Fibroblast of upper back skin (primary cell): ENCODE results near the gene ZNF182.
"Not testable (repeated sequence)": the region's sequence is repeated elsewhere in the genome, so short reads cannot be mapped to it uniquely, and the experiment has no call there.

ENCODE experiments used
- DNase-seq: peaks from one replicate; pipeline ENCODE4 v3.0.0-alpha.2; 2013

Gene ZNF182

GRCh38 chrX:47992669-47993068 lies 11.1 kb downstream of the ZNF182 start:
- DNase-seq: no peak

- DNase-seq: peak; percentile 5
Measured at GRCh38 chrX:47992095-47992380, 11.8 kb downstream of the ZNF182 start.

GRCh38 chrX:47991263-47992094 lies 12.3 kb downstream of the ZNF182 start:
- peak; percentile 57 for DNase-seq

GRCh38 chrX:47976254-47977151 lies 27.3 kb downstream of the ZNF182 start:
- no peak for DNase-seq

- DNase-seq: no peak
Measured at GRCh38 chrX:47973235-47973634, 30.6 kb downstream of the ZNF182 start.

GRCh38 chrX:47965526-47965925 lies 38.3 kb downstream of the ZNF182 start:
- DNase-seq: not testable (repeated sequence)

GRCh38 chrX:47961830-47962229 lies 42.0 kb downstream of the ZNF182 start:
- DNase-seq: not testable (repeated sequence)

GRCh38 chrX:47960406-47960805 lies 43.4 kb downstream of the ZNF182 start:
- no peak for DNase-seq

GRCh38 chrX:47958761-47959342 lies 44.9 kb downstream of the ZNF182 start:
- DNase-seq: no peak

GRCh38 chrX:47958206-47958605 lies 45.6 kb downstream of the ZNF182 start:
- not testable (repeated sequence) for DNase-seq

GRCh38 chrX:47956016-47956415 lies 47.8 kb downstream of the ZNF182 start:
- no peak for DNase-seq

- not testable (repeated sequence) for DNase-seq
Measured at GRCh38 chrX:47955295-47955694, 48.5 kb downstream of the ZNF182 start.

GRCh38 chrX:47941423-47941822 lies 62.4 kb downstream of the ZNF182 start:
- DNase-seq: no peak

- DNase-seq: no peak
Measured at GRCh38 chrX:47940448-47940847, 63.3 kb downstream of the ZNF182 start.

- no peak for DNase-seq
Measured at GRCh38 chrX:47936940-47937317, 66.9 kb downstream of the ZNF182 start.

- DNase-seq: no peak
Measured at GRCh38 chrX:47936224-47936939, 67.4 kb downstream of the ZNF182 start.

GRCh38 chrX:47933946-47934345 lies 69.8 kb downstream of the ZNF182 start:
- no peak for DNase-seq

- DNase-seq: not testable (repeated sequence)
Measured at GRCh38 chrX:47931970-47932369, 71.8 kb downstream of the ZNF182 start.

- no peak for DNase-seq
Measured at GRCh38 chrX:47927212-47927611, 76.6 kb downstream of the ZNF182 start.
